ENCODE data around the gene NEURL3.
A peak's percentile ranks its signal among the peaks of the same experiment; 100 is the strongest.

Gene NEURL3

DNA sequence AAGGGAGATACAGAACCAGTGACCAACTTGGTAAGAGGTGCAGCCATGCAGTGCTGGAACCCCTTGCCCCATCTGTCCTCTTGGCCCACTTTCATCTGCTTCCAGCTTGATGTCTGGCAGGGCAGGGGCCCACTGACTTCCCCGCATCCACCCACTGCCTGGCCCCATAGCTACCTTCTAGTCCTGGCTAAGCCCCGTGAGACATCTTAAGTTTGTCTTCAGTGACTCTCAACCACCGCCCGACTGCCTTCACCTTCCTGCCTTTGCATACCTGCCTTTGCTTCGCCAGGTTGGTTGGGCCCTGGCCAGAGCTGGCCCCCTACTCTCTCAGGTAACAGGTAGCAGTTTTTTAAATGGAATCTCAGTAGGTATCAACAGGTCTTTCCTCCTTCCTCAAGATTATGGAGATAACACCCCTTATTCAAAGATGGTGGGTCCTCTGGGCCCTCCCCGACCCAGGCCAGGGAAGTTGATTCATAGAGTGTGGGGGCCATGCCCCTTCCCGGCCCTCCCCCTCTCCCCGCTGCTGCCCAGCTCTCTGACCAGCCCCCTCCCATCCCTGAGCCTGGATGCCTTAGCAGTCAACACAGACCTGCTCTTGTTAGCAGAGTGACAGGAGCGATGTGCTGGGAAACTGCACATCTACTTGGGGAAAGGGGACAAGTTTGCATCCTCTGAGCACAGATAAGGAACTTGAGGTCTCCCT, 34.2 kb upstream of the NEURL3 start:
- DNase-seq = no peak

DNA sequence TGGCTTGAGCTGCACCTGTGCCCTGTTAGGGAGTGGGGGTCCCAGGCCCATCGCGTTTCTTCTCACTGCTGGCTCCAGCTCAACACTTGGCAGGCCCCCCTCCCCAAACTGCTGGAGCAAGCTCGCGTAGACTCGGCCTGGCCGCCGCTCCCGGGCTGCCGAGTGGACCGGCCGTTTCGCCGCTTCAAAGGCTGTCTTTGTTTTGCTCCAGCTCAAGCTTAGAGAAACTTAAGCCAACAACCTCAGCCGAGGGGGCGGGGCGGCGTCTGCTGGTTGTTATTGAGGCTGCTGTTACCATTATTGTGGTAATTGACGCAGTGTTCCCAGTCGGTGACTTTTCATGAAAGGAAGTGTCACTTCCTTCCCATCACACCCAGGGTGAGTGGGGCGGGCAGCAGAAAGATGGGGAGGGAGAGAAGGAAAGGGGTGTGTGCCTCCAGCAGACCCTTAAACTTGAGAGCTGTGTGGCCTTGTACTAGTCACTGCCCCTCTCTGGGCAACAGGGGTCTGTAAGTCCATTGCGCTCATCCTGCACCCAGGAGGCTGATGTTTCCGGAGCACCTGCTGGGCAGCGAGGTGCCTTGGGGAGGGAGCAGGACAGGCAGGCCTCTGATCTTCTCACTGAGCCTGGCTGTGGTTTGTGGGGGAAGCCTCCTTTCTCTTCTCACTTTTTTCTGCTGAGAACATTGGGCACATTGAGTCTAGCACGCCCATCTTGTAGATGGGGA, 33.5 kb upstream of the NEURL3 start:
- DNase-seq = no peak

DNA sequence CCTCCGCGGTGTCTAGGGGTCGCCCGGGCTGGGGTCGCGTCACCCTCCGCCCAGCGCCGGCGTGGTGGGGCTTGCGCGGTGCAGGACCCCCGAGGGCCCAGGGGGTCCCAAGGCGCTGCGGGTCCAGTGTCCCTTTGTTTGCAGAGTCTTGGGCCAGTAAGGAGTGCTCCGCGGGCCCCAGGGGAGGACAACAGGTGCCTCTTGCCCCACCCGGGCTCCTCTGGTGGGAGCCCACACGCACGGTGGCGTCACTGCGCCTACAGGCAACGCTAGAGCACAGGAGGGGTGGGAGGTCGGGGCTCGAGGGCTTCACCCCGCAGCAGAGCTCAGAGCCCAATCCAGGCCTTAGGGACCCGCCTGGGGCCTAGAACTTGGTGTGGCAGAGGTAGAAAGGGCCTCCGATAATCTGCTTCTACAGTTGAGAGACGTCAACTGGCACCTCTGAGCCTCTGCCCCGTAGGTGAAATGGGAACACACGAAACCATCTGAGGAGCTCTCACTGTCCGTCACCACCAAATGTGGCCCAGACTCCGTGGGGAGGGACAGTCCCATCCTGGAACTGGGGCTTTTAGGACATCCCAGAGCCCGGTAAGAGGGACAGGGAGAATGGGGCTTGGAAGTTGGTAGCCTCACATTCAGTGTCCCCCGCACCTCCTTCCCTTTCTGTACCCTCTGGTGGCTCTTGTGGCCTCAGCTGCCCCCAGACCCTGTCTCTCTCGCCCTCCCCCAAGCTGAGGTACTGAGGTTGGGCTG, 32.8 kb upstream of the NEURL3 start:
- no peak for DNase-seq

DNA sequence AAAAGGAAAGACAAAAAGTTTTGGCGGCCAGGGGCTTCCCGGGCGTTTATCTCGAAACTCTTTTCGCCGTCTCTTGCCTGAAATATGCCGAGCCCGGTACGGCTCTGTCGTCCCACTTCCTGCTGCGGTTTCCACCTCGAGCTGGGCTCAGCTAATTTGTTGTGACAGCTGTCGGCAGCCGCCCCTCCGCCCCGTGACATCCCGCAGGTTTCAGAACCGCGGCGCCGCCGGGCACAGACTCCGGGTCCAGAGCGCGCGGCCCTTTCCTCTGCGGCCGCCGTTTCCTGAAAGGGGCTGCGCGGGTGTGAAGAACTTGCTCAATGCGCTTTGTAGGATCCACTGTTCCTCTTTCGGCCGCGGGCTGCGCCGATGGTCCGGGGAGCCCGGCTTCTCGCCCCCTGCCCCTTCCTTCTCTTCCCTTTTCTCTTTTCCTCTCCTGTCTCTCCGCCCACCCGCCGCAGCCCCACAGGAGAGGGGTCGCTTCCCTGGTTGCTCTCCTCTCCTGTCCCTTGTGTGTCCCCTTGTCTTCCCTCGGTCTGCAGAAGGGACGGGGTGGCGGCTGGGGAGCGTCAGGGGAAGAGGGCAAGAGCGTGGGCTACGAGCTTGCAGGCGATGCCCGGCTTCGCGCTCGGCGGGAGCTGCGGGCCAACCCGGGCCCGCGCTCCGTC, 32.0 kb upstream of the NEURL3 start:
- peak; percentile 24 for DNase-seq

DNA sequence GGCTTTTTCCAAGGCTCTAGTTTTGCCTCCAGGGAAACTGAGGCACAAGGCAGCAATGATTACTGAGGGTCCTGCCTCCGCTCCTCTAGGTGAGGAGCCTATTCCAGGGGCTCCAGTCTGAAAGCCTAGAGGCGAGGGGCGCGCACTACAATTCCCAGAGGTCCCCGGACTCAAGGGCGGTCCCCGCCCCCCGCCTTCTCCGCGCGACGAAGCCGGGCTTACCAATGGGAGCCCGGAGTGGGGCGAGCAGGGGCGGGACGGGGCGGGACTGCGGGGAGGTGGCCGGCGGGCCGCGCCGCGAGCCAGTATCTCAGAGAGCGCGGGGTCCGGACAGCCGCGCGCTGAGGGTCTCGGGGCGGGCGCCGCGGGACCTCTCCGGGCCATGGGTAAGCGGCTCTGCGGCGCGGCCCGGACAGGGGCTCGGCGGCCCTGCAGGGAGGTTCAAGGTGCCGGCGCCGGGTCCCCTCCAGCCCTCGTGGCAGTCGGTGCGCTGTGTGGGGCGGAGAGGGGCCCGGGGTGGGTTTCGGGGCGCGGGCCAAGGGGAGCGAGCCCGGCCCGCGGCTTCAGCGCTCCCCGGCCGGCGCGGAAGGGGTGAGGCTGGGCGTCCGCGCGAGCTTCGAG, 31.4 kb upstream of the NEURL3 start, which contains the start of gene ARID5A:
TSS of gene ARID5A (plus strand) at position 308 of the 621 bp plus-strand sequence. CDS start at position 383, 75 bp downstream.
- DNase-seq = peak; percentile 51

DNA sequence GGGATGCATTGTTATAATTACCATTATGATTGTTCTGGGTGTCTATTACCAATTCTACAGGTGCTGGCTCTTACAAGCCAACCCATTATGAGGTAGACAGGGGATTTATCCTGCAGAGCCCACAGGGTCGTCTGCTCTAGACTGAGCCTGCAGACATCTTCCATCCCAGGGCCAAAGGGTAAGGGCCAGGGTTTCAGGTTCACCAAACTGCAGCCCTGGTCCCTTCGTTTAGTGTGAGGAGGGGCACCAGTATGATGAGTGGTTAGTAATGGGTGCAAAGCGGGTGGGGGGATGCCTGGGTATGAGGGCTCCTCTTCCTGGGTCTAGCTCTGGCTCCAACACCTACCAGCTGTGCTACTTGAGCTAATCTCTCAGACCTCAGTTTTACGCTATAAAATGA, 30.2 kb upstream of the NEURL3 start:
- DNase-seq = no peak

DNA sequence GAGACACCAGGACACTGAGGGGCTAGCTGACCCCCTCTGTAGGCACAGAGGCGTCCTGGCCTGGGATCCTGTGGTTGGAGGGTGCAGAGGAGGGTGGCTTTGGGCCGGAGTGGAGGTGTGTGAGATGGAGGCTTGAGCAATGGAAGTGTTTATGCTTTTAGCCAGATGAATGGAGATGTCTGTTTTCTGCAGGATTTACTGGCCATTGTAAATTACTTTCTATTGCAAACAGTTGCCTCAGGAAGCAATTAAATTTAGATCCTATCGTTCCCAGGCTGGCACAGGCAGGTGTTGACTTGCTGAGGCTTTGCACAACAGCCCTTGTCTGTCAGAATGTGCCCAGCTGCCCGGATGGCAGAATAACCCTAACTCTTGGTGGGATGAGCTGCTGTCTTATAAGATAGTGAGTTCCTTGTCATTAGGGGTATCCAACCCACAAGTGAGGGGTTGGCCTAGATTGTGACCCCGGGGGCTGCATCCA, 29.6 kb upstream of the NEURL3 start:
- DNase-seq = peak; percentile 49

DNA sequence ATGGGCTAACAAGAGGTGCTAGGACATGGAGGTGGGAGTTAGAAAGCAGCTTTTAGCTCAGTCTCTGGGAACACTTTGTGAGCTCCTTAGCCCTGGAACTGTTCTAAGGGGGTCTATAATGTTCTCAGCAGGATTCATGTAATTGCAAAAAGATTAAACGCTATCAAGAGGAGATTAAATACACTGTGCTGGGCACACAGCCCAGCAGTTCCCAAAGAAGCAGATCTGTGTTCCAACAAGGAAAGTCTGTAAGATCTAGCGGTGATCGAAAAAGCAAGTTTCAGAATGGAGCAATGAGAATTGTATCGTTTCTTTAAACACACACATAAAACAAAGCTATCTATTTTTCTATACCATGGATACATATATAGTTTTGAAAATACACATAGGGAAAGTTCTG, 29.0 kb upstream of the NEURL3 start:
- no peak for DNase-seq

DNA sequence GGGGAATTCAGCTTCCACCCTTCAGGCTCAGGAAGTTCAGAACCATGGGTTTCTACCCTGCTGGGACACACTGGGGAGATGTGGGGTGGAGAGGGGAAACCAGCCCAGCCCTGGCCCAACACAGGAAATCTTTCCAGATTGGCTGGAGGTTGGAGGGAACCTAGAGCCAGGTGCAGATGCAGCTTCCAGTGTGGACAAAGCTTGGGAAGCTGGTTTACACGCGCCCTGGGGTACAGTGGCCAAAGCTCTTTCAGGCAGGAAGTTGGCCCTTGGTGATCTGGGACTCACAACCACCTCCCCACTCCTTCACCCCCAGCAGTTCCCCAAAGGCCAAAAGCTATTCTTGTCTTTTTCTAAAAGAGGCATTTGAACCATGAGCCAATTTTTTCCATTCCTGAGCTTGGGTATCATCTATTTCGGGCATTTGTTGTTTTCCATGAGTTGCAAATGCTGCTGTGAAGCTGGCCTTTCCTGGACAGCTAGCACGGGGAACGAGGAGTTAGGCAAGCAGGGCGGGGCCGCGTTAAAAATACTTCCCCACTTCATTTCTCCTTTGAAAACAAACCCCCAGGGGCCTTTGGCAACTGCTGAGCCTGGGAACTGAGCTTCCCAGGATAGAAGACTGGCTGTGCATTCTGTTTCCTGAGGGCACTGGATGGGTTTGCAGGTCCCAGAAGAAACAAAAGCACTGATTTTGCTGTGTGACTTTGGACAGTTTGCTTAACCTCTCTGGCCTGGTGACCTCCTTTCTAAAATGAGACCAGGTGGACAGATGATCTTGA, 28.3 kb upstream of the NEURL3 start:
- DNase-seq = no peak

DNA sequence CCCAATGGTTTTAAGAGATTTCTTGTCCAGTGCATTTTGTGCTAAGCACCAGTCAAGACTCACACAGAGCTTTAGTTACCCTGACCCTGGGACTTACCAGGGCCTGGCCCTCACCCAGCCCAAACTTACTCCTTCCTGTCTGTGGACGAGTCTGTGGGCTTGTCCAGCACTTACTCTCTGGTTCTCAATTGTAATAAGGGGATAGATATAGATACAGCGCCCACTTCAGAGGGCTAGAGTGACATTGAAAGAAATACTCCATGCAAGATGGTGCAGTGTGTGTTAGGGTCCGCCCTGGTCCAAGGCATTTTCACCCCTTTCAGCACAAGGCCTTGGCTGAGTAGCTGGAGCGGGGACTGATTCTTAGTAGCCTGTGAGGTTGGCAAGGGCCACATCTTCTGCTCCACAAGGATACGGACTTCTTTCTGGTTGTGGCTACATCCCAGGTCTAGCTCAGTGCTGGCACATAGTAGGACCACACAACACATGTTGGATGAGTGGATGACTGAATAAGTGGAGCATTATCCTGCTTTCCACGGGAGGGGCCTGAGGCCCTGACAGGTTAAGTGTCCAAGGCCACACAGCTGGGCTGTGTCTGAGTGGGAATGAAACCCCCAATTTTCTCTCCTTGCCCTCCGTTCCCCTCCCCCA, 27.6 kb upstream of the NEURL3 start:
- DNase-seq = no peak

DNA sequence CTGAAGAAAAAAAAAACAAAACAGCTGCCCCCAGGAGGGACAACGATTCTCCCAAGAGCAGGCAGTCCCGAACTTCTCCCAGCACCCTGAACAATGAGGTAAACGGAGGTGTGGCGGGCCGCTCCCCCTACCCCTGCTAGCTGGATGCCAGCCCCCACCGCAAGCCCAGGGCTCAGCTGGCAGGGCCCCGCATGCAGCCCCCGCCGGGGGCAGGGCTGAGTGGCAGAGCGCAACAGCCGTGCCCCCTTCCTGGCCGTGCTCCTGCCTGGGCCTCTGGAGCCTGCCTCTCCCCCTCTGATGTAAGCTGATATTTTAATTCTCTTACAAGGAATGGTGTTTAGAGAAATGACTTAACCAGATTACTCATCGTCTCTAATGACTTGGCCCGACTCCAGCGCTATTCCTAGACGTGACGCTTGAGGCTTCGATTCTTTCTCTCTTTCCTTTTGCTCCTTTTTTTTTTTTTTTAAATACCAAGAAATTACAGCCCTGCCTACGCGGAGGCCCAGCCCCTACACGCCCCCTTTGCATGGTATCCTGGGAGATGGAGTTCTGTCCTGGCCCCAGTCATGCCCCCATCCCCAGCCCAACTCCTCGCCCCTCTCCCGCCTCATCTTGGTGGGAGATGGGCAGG, 26.8 kb upstream of the NEURL3 start:
- DNase-seq = peak; percentile 34

DNA sequence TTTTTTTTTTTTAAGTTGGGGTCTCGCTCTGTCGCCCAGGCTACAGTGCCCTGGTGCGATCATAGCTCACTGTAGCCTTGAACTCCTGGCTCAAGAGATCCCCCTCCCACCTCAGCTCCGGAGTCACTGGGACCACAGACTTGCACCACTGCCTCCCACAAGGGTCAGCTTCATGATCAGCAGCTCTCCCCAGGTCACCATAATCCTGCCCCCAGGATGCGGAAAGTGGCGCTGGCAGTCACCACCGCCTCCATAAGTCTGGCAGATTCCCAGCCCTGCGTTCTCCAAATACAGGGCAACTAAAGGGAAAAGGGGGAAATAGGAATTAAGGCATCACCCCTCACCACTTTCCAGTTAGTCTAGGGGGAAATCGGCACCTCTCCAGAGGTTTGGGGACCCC, 26.2 kb upstream of the NEURL3 start:
- no peak for DNase-seq

DNA sequence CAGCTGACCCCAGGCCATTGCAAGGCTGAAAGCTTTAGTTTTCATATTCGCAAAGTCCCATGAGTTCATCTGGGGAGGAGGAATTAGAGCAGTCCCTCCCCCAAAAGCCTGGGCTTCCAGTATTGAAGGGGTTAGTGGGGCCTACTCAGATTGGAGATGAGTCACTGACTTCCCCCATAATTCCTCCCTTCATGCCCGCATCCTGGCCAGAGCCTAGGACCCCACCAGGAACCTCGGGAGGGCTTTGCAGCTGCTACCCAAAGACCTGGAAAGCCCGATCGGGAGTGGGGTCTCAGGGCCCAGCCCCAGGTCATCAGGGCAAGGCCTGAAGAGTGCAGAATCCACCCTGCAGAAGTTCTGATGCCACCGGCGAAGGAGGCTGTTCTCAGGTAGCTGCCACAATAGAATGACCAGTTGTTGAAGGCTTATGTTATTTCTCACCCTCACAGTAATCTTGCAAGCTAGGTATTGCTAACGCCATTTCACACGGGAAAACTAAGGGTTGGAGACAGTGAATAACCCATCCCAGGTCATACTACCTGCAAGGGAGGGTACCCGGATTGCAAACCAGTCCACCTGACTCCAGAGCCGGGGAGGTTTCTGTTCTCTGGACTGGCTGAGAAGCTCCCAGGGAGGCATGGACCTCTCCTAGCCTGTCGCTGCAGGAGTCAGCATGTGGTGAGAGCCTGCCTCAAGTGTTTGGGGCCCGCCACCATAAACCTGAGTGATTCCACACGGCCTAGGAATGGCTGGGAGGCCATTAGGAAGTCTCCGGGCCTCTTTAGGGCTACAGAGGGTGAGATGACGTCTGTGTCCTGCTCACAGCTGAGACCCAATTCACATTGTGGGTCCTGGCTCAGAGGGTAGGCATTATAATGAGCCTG, 25.6 kb upstream of the NEURL3 start:
- no peak for DNase-seq

DNA sequence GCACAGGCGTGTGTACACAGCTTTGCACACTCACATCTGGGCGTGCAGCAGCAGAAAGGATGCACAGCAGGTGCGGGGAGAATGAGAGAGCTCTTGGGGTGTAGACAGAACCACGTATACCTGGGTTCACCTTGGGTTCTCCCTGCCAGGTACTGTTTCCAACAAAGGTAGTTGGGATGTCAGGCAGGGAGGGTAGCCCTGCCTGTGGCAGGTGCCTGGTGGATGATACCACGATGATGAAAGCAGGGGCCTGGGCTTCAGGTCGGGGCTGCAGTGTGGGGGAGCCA, 24.9 kb upstream of the NEURL3 start:
- DNase-seq = no peak

DNA sequence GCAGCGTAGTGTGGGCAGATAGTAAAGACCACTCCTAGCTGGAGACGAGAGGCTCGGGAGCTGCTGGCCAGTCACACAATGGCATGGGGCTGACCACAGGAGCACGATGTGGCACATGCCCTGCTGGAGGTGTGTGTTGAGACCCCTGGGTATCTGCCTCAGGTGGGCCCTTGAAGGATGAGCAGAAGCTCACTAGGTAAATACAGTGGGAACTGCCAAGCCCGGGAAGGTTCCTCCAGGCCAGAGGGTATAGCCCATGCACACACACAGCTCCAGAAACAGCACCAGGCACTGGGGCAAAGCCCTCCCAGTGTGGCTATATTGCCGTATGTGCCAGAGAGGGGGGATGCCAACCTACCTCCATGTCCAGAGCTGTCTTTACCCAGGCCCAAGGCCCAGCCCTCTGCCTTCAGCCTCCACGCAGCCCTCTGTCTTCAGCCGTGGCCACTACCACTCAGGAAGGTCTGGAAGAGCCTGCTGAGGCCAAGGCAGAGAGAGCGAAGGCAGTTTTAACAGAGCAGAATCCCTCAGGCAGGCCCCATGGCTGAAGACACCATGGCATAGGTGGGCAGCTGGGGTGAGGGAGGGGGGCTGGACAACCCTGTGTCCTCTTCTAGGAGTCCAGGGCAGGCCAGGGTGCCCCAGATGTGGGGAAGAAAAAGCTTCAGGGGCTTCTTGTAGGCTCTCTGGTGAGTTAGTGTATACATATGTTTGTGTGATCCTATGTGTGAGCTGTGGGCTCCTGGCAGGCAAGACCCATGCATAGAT, 24.4 kb upstream of the NEURL3 start:
- DNase-seq = no peak

DNA sequence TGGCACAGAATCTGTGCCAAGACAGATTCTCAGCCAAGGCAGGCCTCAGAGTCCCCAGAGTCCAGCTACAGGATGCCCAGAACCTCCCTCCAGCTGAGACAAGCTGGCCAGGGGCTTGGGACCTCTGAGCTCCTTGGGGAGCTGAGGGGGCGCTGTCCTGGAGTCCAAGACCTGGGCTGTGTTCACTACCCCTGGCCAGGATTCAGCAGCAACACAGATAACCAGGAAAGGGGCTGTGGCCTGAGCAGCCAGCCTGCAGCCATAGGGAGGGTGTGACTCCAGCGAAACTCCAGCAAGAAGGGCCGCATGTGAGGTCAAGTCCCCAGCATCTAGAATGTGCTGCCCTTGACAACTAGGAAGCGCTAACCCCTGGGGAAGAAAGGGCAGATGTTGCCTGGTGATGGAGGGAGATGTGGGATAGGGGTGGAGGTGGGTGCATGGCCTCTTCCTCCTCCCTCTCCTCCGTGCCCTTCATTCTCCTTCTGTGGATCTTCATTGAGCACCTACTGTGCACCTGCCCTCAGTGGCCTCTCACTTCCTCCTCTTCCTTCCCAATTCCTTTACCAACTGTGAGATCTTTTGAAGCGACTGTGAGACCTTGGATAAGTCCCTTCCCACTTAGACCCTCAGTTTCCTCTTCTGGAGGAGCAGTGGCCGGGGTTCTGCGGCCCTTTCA, 23.7 kb upstream of the NEURL3 start:
- no peak for DNase-seq

DNA sequence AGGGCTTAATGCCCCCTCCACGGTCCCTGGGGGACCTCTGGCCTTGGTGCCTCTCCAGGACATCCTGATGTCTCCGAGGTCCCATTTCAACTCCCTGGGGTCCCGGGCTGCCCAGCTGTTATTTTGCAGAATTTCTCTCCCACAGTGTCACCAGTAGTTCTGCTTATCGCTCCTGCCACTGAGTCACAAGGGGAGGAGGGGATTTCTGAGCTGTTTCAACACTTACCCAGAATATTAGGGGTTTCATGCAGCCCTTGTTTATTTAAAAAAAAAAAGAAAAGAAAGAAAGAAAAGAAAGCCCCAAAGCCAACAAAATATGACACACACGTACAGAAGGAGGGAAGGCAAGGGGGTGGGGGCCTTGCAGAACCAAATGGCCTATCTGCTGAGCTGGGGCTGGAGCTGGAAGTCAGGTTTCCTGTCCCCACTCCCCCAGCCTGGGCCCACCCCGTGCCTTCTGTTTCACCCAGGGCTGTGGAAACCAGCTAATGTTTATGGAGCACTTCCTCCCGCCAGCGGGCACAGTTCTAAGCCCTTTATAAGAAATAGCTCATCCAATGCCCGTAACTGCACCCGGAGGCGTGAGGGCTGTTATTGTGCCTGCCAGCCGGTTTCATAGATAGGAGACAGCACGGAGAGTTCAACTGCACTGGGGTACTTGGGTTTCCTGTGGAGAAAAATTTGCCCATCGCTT, 23.0 kb upstream of the NEURL3 start:
- DNase-seq = no peak
